ENCODE measurements around the gene CORO2B. TPM values are rescaled to one million over a fixed set of nuclear protein-coding genes. Genes with fewer than 3 reads are reported as not detected.

The CORO2B gene
- polyA plus RNA-seq, 1 donor from 2014 or later: 15.1 TPM

GRCh38 chr15:68630211-68630555 lies 51.4 kb downstream of the CORO2B start:
- H3K27ac ChIP-seq (ENCODE audit: low read length): no peak overlapping the region
- H3K36me3 ChIP-seq (ENCODE audit: insufficient read depth, low read length): no peaks in the 10 kb centered on the region
- no peak for TF ChIP-seq EZH2 (IDR thresholded peaks at IDR 0.05; ENCODE audit: borderline replicate concordance, insufficient read depth, low read length, poor library complexity, severe bottlenecking)
- no peak for TF ChIP-seq MXI1 (conservative IDR thresholded peaks at IDR 0.05; ENCODE audit: poor library complexity, severe bottlenecking)
- TF ChIP-seq REST (IDR thresholded peaks at IDR 0.05; ENCODE audit: borderline replicate concordance): no peak
- TF ChIP-seq RAD21 (conservative IDR thresholded peaks at IDR 0.05): no peak
- no peak for TF ChIP-seq POLR2AphosphoS5 (IDR thresholded peaks at IDR 0.05)
- no peak for TF ChIP-seq CTCF (IDR thresholded peaks at IDR 0.05; ENCODE audit: poor library complexity, severe bottlenecking)
- TF ChIP-seq EP300 (conservative IDR thresholded peaks at IDR 0.05; ENCODE audit: poor library complexity, severe bottlenecking): no peak
- no peak for TF ChIP-seq SMC3 (conservative IDR thresholded peaks at IDR 0.05; ENCODE audit: poor library complexity)
- no peak for TF ChIP-seq TAF1 (IDR thresholded peaks at IDR 0.05; ENCODE audit: low read depth)
- no peak overlapping the region for H3K4me2 ChIP-seq (ENCODE audit: low read length)
- H3K9me3 ChIP-seq (ENCODE audit: low read length): no peaks in the 10 kb centered on the region
- H3K79me2 ChIP-seq (replicated peaks; ENCODE audit: insufficient read depth, low read length): peaks cover 5% of the 10 kb centered on the region
- H3K9me2 ChIP-seq (ENCODE audit: insufficient read depth, low read length): no peaks in the 10 kb centered on the region
- no peaks in the 10 kb centered on the region for H3K27me3 ChIP-seq (ENCODE audit: insufficient read depth, low read depth, low read length)
- H3K4me3 ChIP-seq (ENCODE audit: low read length): no peak overlapping the region
- H4K20me1 ChIP-seq (ENCODE audit: insufficient read depth): no peaks in the 10 kb centered on the region
- no peak overlapping the region for H2AFZ ChIP-seq (ENCODE audit: low read depth, low read length)
- no peak overlapping the region for H3K9ac ChIP-seq (ENCODE audit: low read length)
- no peaks in the 10 kb centered on the region for H3F3A ChIP-seq (ENCODE audit: insufficient read depth, low read length, poor library complexity, severe bottlenecking)

- Histone ChIP-seq H3F3A (ENCODE audit: insufficient read depth, low read length, poor library complexity, severe bottlenecking) (no peaks in the 10 kb centered on the region), H3K9me2 (ENCODE audit: insufficient read depth, low read length) (no peaks in the 10 kb centered on the region), H3K27ac (ENCODE audit: low read length) (no peak overlapping the region), H3K4me2 (ENCODE audit: low read length) (no peak overlapping the region), H3K9me3 (ENCODE audit: low read length) (no peaks in the 10 kb centered on the region), H3K27me3 (ENCODE audit: insufficient read depth, low read depth, low read length) (no peaks in the 10 kb centered on the region), H3K79me2 (replicated peaks; ENCODE audit: insufficient read depth, low read length) (peaks cover 5% of the 10 kb centered on the region), H3K36me3 (ENCODE audit: insufficient read depth, low read length) (no peaks in the 10 kb centered on the region), H4K20me1 (ENCODE audit: insufficient read depth) (no peaks in the 10 kb centered on the region), H2AFZ (ENCODE audit: low read depth, low read length) (no peak overlapping the region), H3K4me3 (ENCODE audit: low read length) (no peak overlapping the region), H3K9ac (ENCODE audit: low read length) (no peak overlapping the region)
- TF ChIP-seq SMC3 (conservative IDR thresholded peaks at IDR 0.05; ENCODE audit: poor library complexity): no peak
Measured at GRCh38 chr15:68630836-68631235, 52.0 kb downstream of the CORO2B start.

GRCh38 chr15:68631601-68632051 lies 52.8 kb downstream of the CORO2B start:
- Histone ChIP-seq H3K79me2 (replicated peaks; ENCODE audit: insufficient read depth, low read length) (peaks cover 5% of the 10 kb centered on the region), H3K9me3 (ENCODE audit: low read length) (no peaks in the 10 kb centered on the region), H3K4me2 (ENCODE audit: low read length) (no peak overlapping the region), H3K9ac (ENCODE audit: low read length) (no peak overlapping the region), H3K9me2 (ENCODE audit: insufficient read depth, low read length) (no peaks in the 10 kb centered on the region), H3K27ac (ENCODE audit: low read length) (no peak overlapping the region), H3K27me3 (ENCODE audit: insufficient read depth, low read depth, low read length) (no peaks in the 10 kb centered on the region), H4K20me1 (ENCODE audit: insufficient read depth) (no peaks in the 10 kb centered on the region), H3K4me3 (ENCODE audit: low read length) (no peak overlapping the region), H2AFZ (ENCODE audit: low read depth, low read length) (no peak overlapping the region), H3F3A (ENCODE audit: insufficient read depth, low read length, poor library complexity, severe bottlenecking) (no peaks in the 10 kb centered on the region), H3K36me3 (ENCODE audit: insufficient read depth, low read length) (no peaks in the 10 kb centered on the region)
- TF ChIP-seq EZH2 (IDR thresholded peaks at IDR 0.05; ENCODE audit: borderline replicate concordance, insufficient read depth, low read length, poor library complexity, severe bottlenecking) (no peak), POLR2AphosphoS5 (IDR thresholded peaks at IDR 0.05) (no peak), SMC3 (conservative IDR thresholded peaks at IDR 0.05; ENCODE audit: poor library complexity) (no peak), EP300 (conservative IDR thresholded peaks at IDR 0.05; ENCODE audit: poor library complexity, severe bottlenecking) (no peak)

Data from neural cell (in vitro differentiated cells).